Sigmoid colon (tissue), 7 donors: ENCODE results near the gene BCAS3. TPM values are rescaled to one million over a fixed set of nuclear protein-coding genes. Genes with fewer than 3 reads are reported as not detected.

Experiments used
- DNase-seq: peaks from one replicate; pipeline ENCODE4 v3.0.0-alpha.2; 2019
- H3K27ac ChIP-seq, 4 donors: fragments of 200-600 bp; sonication (generic); one replicate each; pipeline ENCODE4 v1.5.1; 2016 to 2019; ENCODE audit warnings: mild to moderate bottlenecking in 1 of 4
- H3K27me3 ChIP-seq, 3 donors: fragments of 200-600 bp; sonication (generic); one replicate each; pipeline ENCODE4 v1.5.1; 2019; ENCODE audit warnings: mild to moderate bottlenecking in 1 of 3
- H3K36me3 ChIP-seq, 4 donors: fragments of 200-600 bp; sonication (generic); one replicate each; pipeline ENCODE4 v1.5.1; 2016 to 2019
- H3K4me1 ChIP-seq, 4 donors: fragments of 200-600 bp; sonication (generic); one replicate each; pipeline ENCODE4 v1.5.1; 2017 to 2019
- H3K4me3 ChIP-seq, 4 donors: fragments of 200-600 bp; sonication (generic); one replicate each; pipeline ENCODE4 v1.5.1; 2017 to 2019; ENCODE audit warnings: mild to moderate bottlenecking in 2 of 4, moderate library complexity in 1 of 4
- H3K9me3 ChIP-seq, 4 donors: fragments of 200-600 bp in 3 of 4; sonication (generic) in 3 of 4; one replicate each; pipeline versions ENCODE4 v1.5.1 to v1.6.1; 2013 to 2019
- CTCF ChIP-seq, 4 experiments: fragments of 450-650 bp in 3 of 4; fragments of 200-600 bp in 1 of 4; IDR thresholded peaks; one replicate each; pipeline ENCODE4 v1.5.1; 2016 to 2019; ENCODE audit warnings: antibody characterized with exemption in 4 of 4, mild to moderate bottlenecking in 3 of 4, moderate library complexity in 2 of 4
- EP300 ChIP-seq, 4 donors: sonication (generic); formaldehyde crosslinking; IDR thresholded peaks; one replicate each; pipeline ENCODE4 v1.6.1; 2017; ENCODE audit warnings: antibody characterized with exemption in 4 of 4
- POLR2A ChIP-seq, 2 donors: fragments of 450-650 bp; IDR thresholded peaks; one replicate each; pipeline ENCODE4 v1.6.1; 2016; ENCODE audit warnings: antibody characterized with exemption in 2 of 2, mild to moderate bottlenecking in 2 of 2, moderate library complexity in 2 of 2
- POLR2AphosphoS5 ChIP-seq, 4 donors: sonication (generic); formaldehyde crosslinking; IDR thresholded peaks; one replicate each; pipeline ENCODE4 v1.6.1; 2017; ENCODE audit warnings: antibody characterized with exemption in 4 of 4
- WGBS, 2 donors: extraction: QIAGEN DNeasy Blood & Tissue Kit; methylation state at CpG; one replicate each; pipeline ENCODE4 v1.1.7; 2013; 5-methylcytosine and 5-hydroxymethylcytosine counted together
- intact Hi-C: fragments of 100-400 bp; cut with DNase I; formaldehyde crosslinking; loops from one replicate; pipeline ENCODE4 v1.15.1; 2023
- polyA plus RNA-seq, 3 donors: library from polyadenylated mRNA; stranded (reverse); fragments of 200-250 nt; gene quantifications; one replicate each; pipeline ENCODE4 v1.2.3, GENCODE V29; 2013
- total RNA-seq, 4 donors: library from RNA; depleted of rRNA; stranded (reverse); fragments of >200 nt; gene quantifications; one replicate each; pipeline ENCODE4 v1.1.0, GENCODE V29; 2016
- donor health status: healthy with polysubstance abuse.
- donor health status: Bipolar disorder and iron deficiency.
- donor health status: healthy.

Gene BCAS3
- total and polyA plus RNA-seq, 7 donors: 6.3 to 38.5 (median 28.5) TPM

- Histone ChIP-seq H3K36me3 (no peaks in the 10 kb centered on the region), H3K4me1 (no peaks in the 10 kb centered on the region), H3K4me3 (no peak overlapping the region), H3K27ac (no peak overlapping the region), H3K27me3 (no peaks in the 10 kb centered on the region), H3K9me3 (no peaks in the 10 kb centered on the region)
- DNase-seq: no peak
- no peak for TF ChIP-seq POLR2A (IDR thresholded peaks at IDR 0.05)
- no peak for TF ChIP-seq POLR2AphosphoS5 (IDR thresholded peaks at IDR 0.05)
- no peak for TF ChIP-seq CTCF (IDR thresholded peaks at IDR 0.05)
- TF ChIP-seq EP300 (IDR thresholded peaks at IDR 0.05): no peak
- intact Hi-C loops: loop anchor here (10.0 kb wide), 1 partner anchor 375 kb away; no protein-coding TSS in a partner anchor
- 76 to 82% methylated on average over 1 of the region's 1 CpG for whole genome bisulfite sequencing, 2 donors
Observed at GRCh38 chr17:61009663-61010062, 332.0 kb downstream of the BCAS3 start.

DNA sequence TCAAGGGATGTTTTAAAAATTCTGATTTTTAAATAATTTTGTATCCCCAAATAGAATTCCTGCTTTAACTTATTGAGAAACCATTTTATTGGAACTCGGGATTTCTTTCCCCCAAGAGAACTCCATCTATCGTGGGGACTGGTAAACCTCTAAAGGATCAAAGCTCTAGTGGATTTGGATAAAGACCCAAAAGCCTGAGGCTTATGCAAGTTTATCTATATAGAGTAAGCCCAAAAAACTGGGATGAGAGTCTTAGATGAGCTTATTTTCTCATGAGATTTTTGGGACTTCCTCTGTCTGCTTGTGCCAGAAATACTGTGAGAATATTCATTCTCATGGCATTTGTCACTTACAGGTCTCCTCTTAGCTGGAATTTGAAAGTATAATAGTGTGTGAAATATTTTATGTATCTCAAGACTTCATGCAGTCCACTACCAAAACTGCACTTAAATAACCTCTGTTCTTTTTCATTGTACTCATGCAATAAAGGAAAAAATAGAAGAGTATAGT is 333.1 kb downstream of the BCAS3 start:
- H3K27ac ChIP-seq: no peak overlapping the region
- intact Hi-C loops: no loop called here
- H3K4me3 ChIP-seq: no peak overlapping the region
- WGBS, 2 donors: 88 to 94% methylated on average over 2 of the region's 2 CpGs
- DNase-seq: no peak
- no peak for TF ChIP-seq CTCF (IDR thresholded peaks at IDR 0.05)
- no peak for TF ChIP-seq EP300 (IDR thresholded peaks at IDR 0.05)
- TF ChIP-seq POLR2A (IDR thresholded peaks at IDR 0.05): no peak
- no peak for TF ChIP-seq POLR2AphosphoS5 (IDR thresholded peaks at IDR 0.05)
- no peaks in the 10 kb centered on the region for H3K27me3 ChIP-seq
- H3K36me3 ChIP-seq: no peaks in the 10 kb centered on the region
- H3K4me1 ChIP-seq: no peaks in the 10 kb centered on the region
- H3K9me3 ChIP-seq: no peaks in the 10 kb centered on the region

DNA sequence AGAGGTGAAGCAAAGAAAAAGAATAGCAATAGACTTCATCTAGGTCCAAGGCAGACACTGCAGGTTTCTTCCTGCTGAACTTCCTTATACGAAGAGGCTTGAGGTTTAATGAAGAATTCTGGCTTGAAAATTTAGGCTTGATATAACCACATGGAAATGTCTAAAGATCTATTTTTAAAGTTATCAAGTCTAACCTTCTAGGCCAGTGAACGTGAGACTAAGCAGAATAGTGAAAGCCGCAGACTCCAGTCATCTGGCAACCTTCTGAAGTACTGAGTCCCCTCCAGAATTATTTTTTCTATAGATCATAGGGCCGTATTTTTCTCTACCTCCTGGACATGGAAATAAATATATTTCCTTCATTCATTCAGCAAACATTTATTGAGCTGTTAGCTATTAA is 333.6 kb downstream of the BCAS3 start:
- DNase-seq: no peak
- Histone ChIP-seq H3K36me3 (no peaks in the 10 kb centered on the region), H3K27ac (no peak overlapping the region), H3K4me3 (no peak overlapping the region), H3K9me3 (no peaks in the 10 kb centered on the region), H3K27me3 (no peaks in the 10 kb centered on the region), H3K4me1 (no peaks in the 10 kb centered on the region)
- intact Hi-C loops: no loop called here
- TF ChIP-seq CTCF (IDR thresholded peaks at IDR 0.05): no peak
- no peak for TF ChIP-seq POLR2AphosphoS5 (IDR thresholded peaks at IDR 0.05)
- no peak for TF ChIP-seq POLR2A (IDR thresholded peaks at IDR 0.05)
- TF ChIP-seq EP300 (IDR thresholded peaks at IDR 0.05): no peak
- WGBS, 2 donors: 92 to 95% methylated on average over 4 of the region's 4 CpGs

DNA sequence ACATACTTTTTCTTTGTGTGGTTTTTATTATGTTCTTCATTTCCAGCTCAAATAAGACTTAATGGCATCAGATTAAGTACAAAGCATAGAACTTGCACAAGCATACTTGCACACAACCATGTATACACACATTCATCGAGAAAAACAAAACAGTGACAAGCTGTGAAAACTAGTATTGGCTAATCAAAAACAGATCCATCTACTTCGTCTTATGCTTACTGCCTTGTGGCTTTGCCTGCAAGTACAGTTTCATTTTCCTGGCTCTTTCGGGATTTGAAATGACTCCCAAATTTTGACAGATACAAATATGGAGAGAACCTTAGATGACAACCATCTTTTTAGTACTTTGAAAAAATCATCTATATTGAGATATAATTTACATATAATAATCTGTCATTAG is 338.3 kb downstream of the BCAS3 start:
- no peak overlapping the region for H3K4me3 ChIP-seq
- intact Hi-C loops: no loop called here
- H3K36me3 ChIP-seq: peaks cover 0 to 3% (median 0%) of the 10 kb centered on the region in 4 donors
- no peak for DNase-seq
- no peaks in the 10 kb centered on the region for H3K4me1 ChIP-seq
- no peaks in the 10 kb centered on the region for H3K27me3 ChIP-seq
- WGBS, 2 donors: 84 to 86% methylated on average over 3 of the region's 3 CpGs
- H3K9me3 ChIP-seq: no peaks in the 10 kb centered on the region
- TF ChIP-seq CTCF (IDR thresholded peaks at IDR 0.05): no peak
- TF ChIP-seq POLR2A (IDR thresholded peaks at IDR 0.05): no peak
- no peak for TF ChIP-seq EP300 (IDR thresholded peaks at IDR 0.05)
- no peak for TF ChIP-seq POLR2AphosphoS5 (IDR thresholded peaks at IDR 0.05)
- no peak overlapping the region for H3K27ac ChIP-seq
